Muscle layer of duodenum (tissue), 2 donors: Measurements from ENCODE around the gene CLK4.

ENCODE experiments used
- H3K27ac ChIP-seq: one replicate; pipeline ENCODE4 v1.7.0; 2013; ENCODE audit warnings: mild to moderate bottlenecking, low read length
- H3K27me3 ChIP-seq: one replicate; pipeline ENCODE4 v1.7.0; 2013; ENCODE audit warnings: low read depth, mild to moderate bottlenecking, control low read depth, low read length
- H3K36me3 ChIP-seq, 2 donors: one replicate each; pipeline ENCODE4 v1.7.0; 2013; ENCODE audit warnings: low read length in 2 of 2, control low read depth in 1 of 2, mild to moderate bottlenecking in 1 of 2; ENCODE audit not compliant: insufficient read depth in 2 of 2, control insufficient read depth in 1 of 2
- H3K4me1 ChIP-seq, 2 donors: one replicate each; pipeline ENCODE4 v1.7.0; 2013; ENCODE audit warnings: low read length in 2 of 2, mild to moderate bottlenecking in 2 of 2, control low read depth in 1 of 2, moderate library complexity in 1 of 2; ENCODE audit not compliant: insufficient read depth in 2 of 2, control insufficient read depth in 1 of 2
- H3K4me3 ChIP-seq, 2 donors: one replicate each; pipeline ENCODE4 v1.7.0; 2013; ENCODE audit warnings: low read length in 2 of 2, low read depth in 1 of 2, mild to moderate bottlenecking in 1 of 2
- H3K9me3 ChIP-seq, 2 donors: one replicate each; pipeline ENCODE4 v1.7.0; 2013; ENCODE audit warnings: low read length in 2 of 2, control low read depth in 1 of 2, mild to moderate bottlenecking in 1 of 2; ENCODE audit not compliant: control insufficient read depth in 1 of 2
- donor health status: healthy.

The CLK4 gene

GRCh38 chr5:178583279-178583678 is 43.6 kb downstream of the CLK4 start:
- no peaks in the 10 kb centered on the region for H3K4me1 ChIP-seq
- no peak overlapping the region for H3K27ac ChIP-seq
- H3K36me3 ChIP-seq: no peaks in the 10 kb centered on the region

GRCh38 chr5:178582291-178582690 is 44.6 kb downstream of the CLK4 start:
- no peaks in the 10 kb centered on the region for H3K4me1 ChIP-seq
- H3K36me3 ChIP-seq: no peaks in the 10 kb centered on the region
- H3K27me3 ChIP-seq: peaks cover 7% of the 10 kb centered on the region
- no peak overlapping the region for H3K4me3 ChIP-seq
- H3K9me3 ChIP-seq: no peaks in the 10 kb centered on the region
- H3K27ac ChIP-seq: no peak overlapping the region

More at GRCh38 chr5:178583279-178583678, 43.6 kb downstream of the CLK4 start:
- H3K9me3 ChIP-seq: no peaks in the 10 kb centered on the region
- no peak overlapping the region for H3K4me3 ChIP-seq
- H3K27me3 ChIP-seq: peaks cover 12% of the 10 kb centered on the region

- Histone ChIP-seq H3K27me3 (peaks cover 5% of the 10 kb centered on the region), H3K27ac (no peak overlapping the region), H3K9me3 (no peaks in the 10 kb centered on the region), H3K4me3 (no peak overlapping the region), H3K36me3 (no peaks in the 10 kb centered on the region), H3K4me1 (no peaks in the 10 kb centered on the region)
Measured at GRCh38 chr5:178581621-178582020, 45.2 kb downstream of the CLK4 start.

- H3K27me3 ChIP-seq: peaks cover 7% of the 10 kb centered on the region
- H3K4me1 ChIP-seq: no peaks in the 10 kb centered on the region
- H3K4me3 ChIP-seq: no peak overlapping the region
- no peaks in the 10 kb centered on the region for H3K36me3 ChIP-seq
- H3K27ac ChIP-seq: no peak overlapping the region
- no peaks in the 10 kb centered on the region for H3K9me3 ChIP-seq
Measured at GRCh38 chr5:178580271-178580955, 46.4 kb downstream of the CLK4 start.

- Histone ChIP-seq H3K36me3 (no peaks in the 10 kb centered on the region), H3K4me3 (no peak overlapping the region), H3K27ac (no peak overlapping the region), H3K9me3 (peaks cover 0 to 4% of the 10 kb centered on the region in 2 donors), H3K27me3 (peaks cover 9% of the 10 kb centered on the region), H3K4me1 (no peaks in the 10 kb centered on the region)
Measured at GRCh38 chr5:178577944-178578343, 48.9 kb downstream of the CLK4 start.

GRCh38 chr5:178577376-178577839 is 49.4 kb downstream of the CLK4 start:
- no peak overlapping the region for H3K4me3 ChIP-seq
- no peaks in the 10 kb centered on the region for H3K36me3 ChIP-seq
- H3K27ac ChIP-seq: no peak overlapping the region
- peaks cover 9% of the 10 kb centered on the region for H3K27me3 ChIP-seq
- H3K9me3 ChIP-seq: peaks cover 0 to 7% of the 10 kb centered on the region in 2 donors
- H3K4me1 ChIP-seq: no peaks in the 10 kb centered on the region

GRCh38 chr5:178576591-178577351 is 50.1 kb downstream of the CLK4 start:
- peaks cover 9% of the 10 kb centered on the region for H3K27me3 ChIP-seq
- H3K4me3 ChIP-seq: peak overlapping the region in 1 of 2 donors; percentile 35

GRCh38 chr5:178573216-178573615 is 53.6 kb downstream of the CLK4 start:
- no peak overlapping the region for H3K4me3 ChIP-seq
- H3K36me3 ChIP-seq: no peaks in the 10 kb centered on the region
- peaks cover 9% of the 10 kb centered on the region for H3K27me3 ChIP-seq
- H3K9me3 ChIP-seq: peaks cover 0 to 7% of the 10 kb centered on the region in 2 donors
- H3K27ac ChIP-seq: no peak overlapping the region
- no peaks in the 10 kb centered on the region for H3K4me1 ChIP-seq

More at GRCh38 chr5:178576591-178577351, 50.1 kb downstream of the CLK4 start:
- no peak overlapping the region for H3K27ac ChIP-seq
- H3K36me3 ChIP-seq: no peaks in the 10 kb centered on the region
- H3K9me3 ChIP-seq: peaks cover 0 to 7% of the 10 kb centered on the region in 2 donors
- no peaks in the 10 kb centered on the region for H3K4me1 ChIP-seq

- Histone ChIP-seq H3K36me3 (no peaks in the 10 kb centered on the region), H3K9me3 (peaks cover 0 to 7% of the 10 kb centered on the region in 2 donors), H3K27me3 (peaks cover 9% of the 10 kb centered on the region), H3K4me3 (no peak overlapping the region), H3K27ac (no peak overlapping the region), H3K4me1 (no peaks in the 10 kb centered on the region)
Measured at GRCh38 chr5:178572617-178573016, 54.2 kb downstream of the CLK4 start.

GRCh38 chr5:178569485-178569884 is 57.4 kb downstream of the CLK4 start:
- Histone ChIP-seq H3K36me3 (no peaks in the 10 kb centered on the region), H3K27ac (no peak overlapping the region), H3K9me3 (peaks cover 0 to 7% of the 10 kb centered on the region in 2 donors), H3K4me3 (no peak overlapping the region), H3K27me3 (peaks cover 6% of the 10 kb centered on the region), H3K4me1 (no peaks in the 10 kb centered on the region)

GRCh38 chr5:178564811-178565550 is 61.9 kb downstream of the CLK4 start:
- H3K27ac ChIP-seq: no peak overlapping the region
- no peak overlapping the region for H3K4me3 ChIP-seq
- no peaks in the 10 kb centered on the region for H3K36me3 ChIP-seq
- peaks cover 6% of the 10 kb centered on the region for H3K27me3 ChIP-seq
- H3K4me1 ChIP-seq: no peaks in the 10 kb centered on the region
- no peaks in the 10 kb centered on the region for H3K9me3 ChIP-seq
